GM12801 (cell line): Measurements from ENCODE around the gene JAM2.

ENCODE experiments used
- TF ChIP-seq, protein P1 (sequence below): IDR thresholded peaks from one replicate; pipeline ENCODE4 v1.5.1; 2011; ENCODE audit warnings: control low read depth; ENCODE audit not compliant: insufficient read length; ENCODE audit errors: extremely low read depth

Gene JAM2

DNA sequence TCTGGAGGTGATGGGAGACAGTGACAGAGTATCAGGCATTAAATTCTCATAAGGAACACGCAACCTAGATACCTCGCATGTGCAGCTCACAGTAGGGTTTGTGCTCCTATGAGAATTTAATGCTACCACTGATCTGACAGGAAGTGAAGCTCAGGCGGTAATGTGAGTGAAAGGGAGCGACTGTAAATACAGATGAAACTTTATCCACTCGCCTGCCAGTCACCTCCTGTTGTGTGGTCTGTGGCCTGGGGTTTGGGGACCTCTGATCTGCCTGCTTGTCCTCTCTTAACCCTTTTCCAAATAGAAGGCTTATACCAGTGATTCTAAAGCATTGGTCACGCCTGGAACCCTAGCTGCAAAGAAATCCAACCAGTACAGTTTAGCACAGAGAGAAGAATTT, 111.0 kb downstream of the JAM2 start:
- TF ChIP-seq, protein P1, sequence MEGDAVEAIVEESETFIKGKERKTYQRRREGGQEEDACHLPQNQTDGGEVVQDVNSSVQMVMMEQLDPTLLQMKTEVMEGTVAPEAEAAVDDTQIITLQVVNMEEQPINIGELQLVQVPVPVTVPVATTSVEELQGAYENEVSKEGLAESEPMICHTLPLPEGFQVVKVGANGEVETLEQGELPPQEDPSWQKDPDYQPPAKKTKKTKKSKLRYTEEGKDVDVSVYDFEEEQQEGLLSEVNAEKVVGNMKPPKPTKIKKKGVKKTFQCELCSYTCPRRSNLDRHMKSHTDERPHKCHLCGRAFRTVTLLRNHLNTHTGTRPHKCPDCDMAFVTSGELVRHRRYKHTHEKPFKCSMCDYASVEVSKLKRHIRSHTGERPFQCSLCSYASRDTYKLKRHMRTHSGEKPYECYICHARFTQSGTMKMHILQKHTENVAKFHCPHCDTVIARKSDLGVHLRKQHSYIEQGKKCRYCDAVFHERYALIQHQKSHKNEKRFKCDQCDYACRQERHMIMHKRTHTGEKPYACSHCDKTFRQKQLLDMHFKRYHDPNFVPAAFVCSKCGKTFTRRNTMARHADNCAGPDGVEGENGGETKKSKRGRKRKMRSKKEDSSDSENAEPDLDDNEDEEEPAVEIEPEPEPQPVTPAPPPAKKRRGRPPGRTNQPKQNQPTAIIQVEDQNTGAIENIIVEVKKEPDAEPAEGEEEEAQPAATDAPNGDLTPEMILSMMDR: no peak

DNA sequence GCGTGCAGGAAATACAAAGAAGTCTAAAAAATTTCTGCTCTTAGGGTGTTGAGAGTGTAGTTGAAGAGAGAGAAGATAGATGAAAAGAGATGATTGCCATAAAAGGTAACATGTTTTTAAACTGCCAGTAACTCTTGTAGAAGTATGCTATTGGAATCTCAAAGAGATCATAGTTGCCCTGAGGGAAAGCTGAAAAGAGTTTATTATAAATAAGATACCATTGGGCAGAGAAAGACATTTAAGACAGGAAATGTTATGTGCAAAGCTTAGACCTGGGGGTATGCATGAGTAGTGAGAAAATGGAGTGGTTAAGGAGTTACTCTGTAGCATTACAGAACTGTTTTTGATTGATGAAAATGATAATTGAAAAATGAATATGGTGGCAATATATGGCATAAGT, 113.4 kb downstream of the JAM2 start:
- TF ChIP-seq, protein P1: no peak

DNA sequence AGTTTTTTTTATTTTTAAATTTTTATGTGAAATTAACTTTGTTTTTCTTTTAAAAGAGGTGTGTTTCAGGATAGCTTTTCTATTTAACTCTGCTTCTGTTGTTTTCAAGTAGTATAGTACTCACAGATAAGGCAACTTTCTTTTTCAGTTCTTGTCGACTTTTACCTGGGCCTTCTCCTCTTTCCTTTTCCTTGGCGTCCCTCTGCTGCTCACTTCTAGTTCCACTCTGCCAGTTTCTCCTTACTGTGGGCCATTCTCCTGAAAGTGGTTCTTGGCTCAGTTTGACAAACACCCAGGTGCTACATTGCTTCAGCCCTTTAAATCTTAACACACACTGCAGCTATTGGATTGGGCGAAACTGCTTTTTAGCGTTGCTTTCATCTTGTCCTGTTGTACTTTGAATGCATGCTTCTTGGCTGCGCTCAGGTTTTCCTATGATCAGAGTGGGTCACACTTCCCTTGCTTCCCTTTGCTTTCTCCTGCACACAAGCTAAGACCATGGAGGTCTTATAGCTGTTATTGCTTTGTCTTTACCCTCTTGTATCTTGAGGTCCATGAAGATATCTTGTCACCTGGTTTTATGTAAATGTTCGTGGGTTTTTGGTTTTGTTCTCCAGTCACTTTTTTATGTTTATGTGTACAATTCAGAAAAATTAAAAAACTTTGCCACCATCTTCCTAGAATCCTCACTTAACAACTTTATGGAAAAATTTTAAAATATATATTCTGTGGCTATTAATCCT, 117.3 kb downstream of the JAM2 start:
- TF ChIP-seq, protein P1: no peak

DNA sequence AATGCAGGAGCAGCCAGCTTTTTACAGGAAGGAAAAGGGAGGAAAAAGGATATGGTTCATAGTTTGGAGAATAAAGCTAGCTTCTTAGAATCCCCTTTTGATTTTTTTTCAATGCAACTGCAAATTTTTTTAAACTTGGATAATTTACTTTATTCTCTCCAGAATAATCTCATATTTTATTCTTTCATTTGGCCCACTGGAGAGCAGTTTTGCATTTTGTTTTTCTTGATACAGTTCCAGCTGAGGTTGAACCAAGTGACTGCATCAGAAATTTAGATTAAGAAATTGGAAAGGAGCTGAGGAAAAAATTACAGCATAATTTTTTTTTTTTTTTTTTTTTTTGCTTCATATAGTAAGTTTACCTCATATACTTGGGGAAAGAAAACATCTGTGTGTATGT, 118.5 kb downstream of the JAM2 start:
- TF ChIP-seq, protein P1: no peak

DNA sequence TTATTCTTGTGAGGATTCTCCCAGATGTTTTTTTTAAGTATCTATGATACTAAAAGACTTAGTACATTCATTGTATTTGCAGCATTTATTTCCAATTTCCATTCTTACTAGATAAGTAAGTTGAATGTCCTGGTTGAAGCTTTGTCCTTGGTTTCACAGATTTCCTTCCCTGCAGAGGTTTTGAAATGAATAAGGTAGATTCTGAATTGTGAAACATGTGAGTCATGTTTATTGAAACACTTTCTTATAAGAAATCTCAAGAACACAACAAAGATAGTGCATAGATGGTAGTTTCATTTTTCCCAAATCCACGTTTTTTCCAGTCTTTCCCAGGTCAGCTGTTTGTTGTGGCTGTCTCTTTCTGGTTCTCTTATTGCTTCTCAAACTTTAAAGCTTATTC, 120.5 kb downstream of the JAM2 start:
- TF ChIP-seq, protein P1: no peak

DNA sequence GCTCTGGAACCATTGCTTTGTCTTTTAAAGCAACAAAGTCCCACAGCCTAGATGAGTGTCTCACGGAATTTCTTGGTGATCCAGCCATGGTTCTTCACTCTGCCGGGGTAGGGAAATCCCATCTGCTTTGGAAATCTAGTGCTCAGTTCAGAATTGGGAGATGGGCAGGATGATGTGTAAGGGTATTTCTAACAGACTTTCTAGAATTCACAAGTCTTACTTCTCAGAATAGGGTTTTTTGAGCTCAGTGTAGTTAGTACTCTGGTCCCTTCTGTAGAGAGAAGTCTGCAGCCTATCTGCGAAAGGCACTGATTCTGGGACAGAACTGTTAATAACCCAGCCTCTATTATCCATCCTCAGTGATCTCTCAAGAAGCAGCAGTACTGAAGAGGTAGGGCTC, 121.0 kb downstream of the JAM2 start:
- TF ChIP-seq, protein P1: no peak

DNA sequence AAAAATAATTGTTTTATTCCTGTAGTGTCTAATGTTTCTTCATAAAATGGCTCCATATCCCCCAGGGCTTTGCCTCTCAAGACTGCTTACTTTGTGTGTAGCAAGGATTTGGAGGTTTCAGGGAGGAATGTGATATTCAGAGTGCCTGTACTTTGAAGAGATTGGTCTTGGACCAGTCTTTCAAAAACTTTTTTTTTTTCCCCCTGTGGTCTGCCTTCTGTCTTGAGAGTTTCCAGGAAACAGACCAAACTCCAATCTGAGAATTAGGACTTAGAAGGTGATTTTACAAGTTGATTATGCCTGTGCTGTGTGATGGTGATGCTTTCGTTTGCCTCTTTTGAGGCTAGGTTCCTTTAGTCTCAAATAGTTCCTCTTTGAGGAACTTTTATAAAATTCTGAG, 121.6 kb downstream of the JAM2 start:
- TF ChIP-seq, protein P1: no peak
